HepG2 (cell line): ENCODE data around the gene CLTA. TPM values are rescaled to one million over a fixed set of nuclear protein-coding genes. Genes with fewer than 3 reads are reported as not detected.

ENCODE experiments used
- ARID5B ChIP-seq: IDR thresholded peaks from 2 replicates; pipeline ENCODE4 v1.4.0; 2020; ENCODE audit warnings: mild to moderate bottlenecking, missing genetic modification reagents
- ATF5 ChIP-seq: sonication (generic); formaldehyde crosslinking; IDR thresholded peaks from 2 replicates; pipeline ENCODE4 v1.4.0; 2020; ENCODE audit warnings: mild to moderate bottlenecking, low read depth, missing genetic modification reagents
- CBX1 ChIP-seq: IDR thresholded peaks from one replicate; pipeline ENCODE4 v1.6.1; 2016; ENCODE audit warnings: antibody characterized with exemption, low read depth
- CCAR2 ChIP-seq: fragments of 200-400 bp; formaldehyde crosslinking; optimal IDR thresholded peaks from 2 replicates; pipeline ENCODE3; 2018; ENCODE audit warnings: low read depth, mild to moderate bottlenecking, low read length, moderate library complexity
- FOXA3 ChIP-seq: IDR thresholded peaks from 2 replicates; pipeline ENCODE4 v1.6.1; 2016; ENCODE audit warnings: missing genetic modification reagents, missing compliant biosample characterization
- FOXK1 ChIP-seq: sonication (generic); formaldehyde crosslinking; IDR thresholded peaks from 2 replicates; pipeline ENCODE4 v1.4.0; 2020; ENCODE audit warnings: low read depth, missing genetic modification reagents, borderline replicate concordance
- HDAC1 ChIP-seq: sonication (generic); formaldehyde crosslinking; IDR thresholded peaks from 2 replicates; pipeline ENCODE4 v1.5.1; 2020; ENCODE audit warnings: mild to moderate bottlenecking, missing genetic modification reagents
- HMG20A ChIP-seq: IDR thresholded peaks from 2 replicates; pipeline ENCODE4 v1.6.1; 2016; ENCODE audit warnings: borderline replicate concordance
- HOXA5 ChIP-seq: sonication (generic); formaldehyde crosslinking; IDR thresholded peaks from 2 replicates; pipeline ENCODE4 v1.4.0; 2020; ENCODE audit warnings: missing genetic modification reagents
- RBM22 ChIP-seq: fragments of 200-400 bp; formaldehyde crosslinking; optimal IDR thresholded peaks from 2 replicates; pipeline ENCODE3; 2017; ENCODE audit warnings: mild to moderate bottlenecking, low read length, moderate library complexity
- SMARCC2 ChIP-seq: fragments of 450-650 bp; IDR thresholded peaks from 2 replicates; pipeline ENCODE4 v1.6.1; 2017; ENCODE audit warnings: antibody characterized with exemption, mild to moderate bottlenecking
- THAP7 ChIP-seq: sonication (generic); formaldehyde crosslinking; IDR thresholded peaks from 2 replicates; pipeline ENCODE4 v1.8.1; 2023; ENCODE audit warnings: mild to moderate bottlenecking, missing genetic modification reagents
- TP53 ChIP-seq: sonication (generic); formaldehyde crosslinking; conservative IDR thresholded peaks from 2 replicates; pipeline ENCODE4 v1.4.0; 2020; ENCODE audit warnings: missing genetic modification reagents
- ZEB1 ChIP-seq: IDR thresholded peaks from 2 replicates; pipeline ENCODE4 v1.6.1; 2012; ENCODE audit warnings: mild to moderate bottlenecking, low read depth, inconsistent platforms; ENCODE audit not compliant: insufficient replicate concordance
- ZFP36 ChIP-seq: fragments of 150-350 bp; IDR thresholded peaks from 2 replicates; pipeline ENCODE4 v1.6.1; 2018; ENCODE audit warnings: borderline replicate concordance, low read length, low read depth; ENCODE audit not compliant: partially characterized antibody
- ZFP37 ChIP-seq: sonication (generic); formaldehyde crosslinking; IDR thresholded peaks from 2 replicates; pipeline ENCODE4 v1.4.0; 2020; ENCODE audit warnings: missing genetic modification reagents, borderline replicate concordance
- ZFYVE20 ChIP-seq: sonication (generic); formaldehyde crosslinking; IDR thresholded peaks from 2 replicates; pipeline ENCODE4 v1.8.0; 2023; ENCODE audit warnings: low read depth, mild to moderate bottlenecking, moderate library complexity, missing genetic modification reagents, borderline replicate concordance
- ZMYM4 ChIP-seq: sonication (generic); formaldehyde crosslinking; IDR thresholded peaks from 2 replicates; pipeline ENCODE4 v1.8.1; 2023; ENCODE audit warnings: mild to moderate bottlenecking, missing genetic modification reagents
- ZNF12 ChIP-seq: sonication (generic); formaldehyde crosslinking; IDR thresholded peaks from 2 replicates; pipeline ENCODE4 v1.5.0; 2020; ENCODE audit warnings: missing genetic modification reagents
- ZNF253 ChIP-seq: sonication (generic); formaldehyde crosslinking; IDR thresholded peaks from 2 replicates; pipeline ENCODE4 v1.8.0; 2022; ENCODE audit warnings: mild to moderate bottlenecking, missing genetic modification reagents, borderline replicate concordance
- ZNF281 ChIP-seq: sonication (generic); formaldehyde crosslinking; IDR thresholded peaks from 2 replicates; pipeline ENCODE4 v1.4.0; 2020; ENCODE audit warnings: missing genetic modification reagents, borderline replicate concordance
- ZNF644 ChIP-seq: IDR thresholded peaks from 2 replicates; pipeline ENCODE4 v1.6.1; 2016; ENCODE audit warnings: low read depth
- ZNF720 ChIP-seq: sonication (generic); formaldehyde crosslinking; IDR thresholded peaks from 2 replicates; pipeline ENCODE4 v1.4.0; 2020; ENCODE audit warnings: missing genetic modification reagents
- ZNF816 ChIP-seq: sonication (generic); formaldehyde crosslinking; IDR thresholded peaks from 2 replicates; pipeline ENCODE4 v1.8.0; 2022; ENCODE audit warnings: missing genetic modification reagents, mild to moderate bottlenecking, borderline replicate concordance
- ZSCAN31 ChIP-seq: sonication (generic); formaldehyde crosslinking; IDR thresholded peaks from 2 replicates; pipeline ENCODE4 v1.5.0; 2020; ENCODE audit warnings: low read depth, mild to moderate bottlenecking, missing genetic modification reagents
- polyA plus RNA-seq, 8 experiments: library from polyadenylated mRNA; depleted of rRNA in 3 of 8; stranded (reverse) in 7 of 8; unstranded in 1 of 8; fragments of >200 nt; fragmentation: Illumina TruSeq in 4 of 8; extraction: Trizol in 4 of 8; gene quantifications; 2 replicates each; pipeline versions ENCODE4 v1.2.1 to v1.2.3, GENCODE V29; 2011 to 2016; ENCODE audit warnings: low read depth in 4 of 8, missing spikeins in 1 of 8, mixed read lengths in 1 of 8; ENCODE audit not compliant: insufficient read depth in 1 of 8
- total RNA-seq, 5 experiments: library from RNA; depleted of rRNA; stranded (reverse); fragments of >200 nt; fragmentation: Illumina TruSeq; extraction: Trizol; gene quantifications; 2 replicates each; pipeline ENCODE4 v1.2.3, GENCODE V29; 2016; ENCODE audit warnings: low read depth in 1 of 5

CLTA gene
- total and polyA plus RNA-seq, 2 of the 13 experiments (the other 11 are each of a cell fraction or from before 2014, with no cell fraction given): 143 to 222 TPM

GRCh38 chr9:36221667-36222066 is 30.9 kb downstream of the CLTA start (continued):
- no peak for TF ChIP-seq ZFP36
- TF ChIP-seq ZNF720 (CRISPR knock-in tag): no peak
- TF ChIP-seq THAP7 (CRISPR knock-in tag): no peak
- no peak for TF ChIP-seq ZNF12 (CRISPR knock-in tag)
- no peak for TF ChIP-seq ZNF816
- peak; percentile 41 for TF ChIP-seq RBM22
- no peak for TF ChIP-seq ZSCAN31 (CRISPR knock-in tag)
- TF ChIP-seq ARID5B (CRISPR knock-in tag): 0 out of 2 replicates have a peak, but pooled peaks have one; percentile 17
- no peak for TF ChIP-seq CCAR2
- no peak for TF ChIP-seq ZFP37
- no peak for TF ChIP-seq FOXK1 (CRISPR knock-in tag)
- TF ChIP-seq HMG20A (CRISPR knock-in tag): no peak
- TF ChIP-seq HOXA5 (CRISPR knock-in tag): no peak
- TF ChIP-seq HDAC1: no peak
- TF ChIP-seq TP53 (CRISPR knock-in tag): no peak
- no peak for TF ChIP-seq CBX1
- no peak for TF ChIP-seq SMARCC2
- TF ChIP-seq ATF5 (CRISPR knock-in tag): no peak
- TF ChIP-seq ZNF281 (CRISPR knock-in tag): peak; percentile 46; the same call in 1 of the 2 replicates
- 0 out of 2 replicates have a peak, but pooled peaks have one; percentile 39 for TF ChIP-seq ZMYM4 (CRISPR knock-in tag)
- no peak for TF ChIP-seq ZEB1
- no peak for TF ChIP-seq ZFYVE20
- 0 out of 2 replicates have a peak, but pooled peaks have one; percentile 19 for TF ChIP-seq ZNF644 (CRISPR knock-in tag)
- 0 out of 2 replicates have a peak, but pooled peaks have one; percentile 12 for TF ChIP-seq FOXA3 (CRISPR knock-in tag)
- TF ChIP-seq ZNF253 (CRISPR knock-in tag): no peak
